ENCODE data around the gene IL1RL2.

The IL1RL2 gene

GRCh38 chr2:102181919-102182635 is 4.7 kb upstream of the IL1RL2 start:
- H2AFZ ChIP-seq (ENCODE audit: low read length), result no peak overlapping the region
- H3K27me3 ChIP-seq (replicated peaks; ENCODE audit: insufficient read depth, low read length), result no peaks in the 10 kb centered on the region
- no peaks in the 10 kb centered on the region for H3K36me3 ChIP-seq (replicated peaks; ENCODE audit: insufficient read depth, low read length)
- DNase-seq, result no peak
- TF ChIP-seq CTCF (IDR thresholded peaks at IDR 0.05; ENCODE audit: low read length) (no peak), EZH2phosphoT487 (IDR thresholded peaks at IDR 0.05; ENCODE audit: low read length) (no peak), EZH2 (optimal IDR thresholded peaks at IDR 0.05; ENCODE audit: low read depth, low read length) (no peak)
- H3K9me2 ChIP-seq (replicated peaks; ENCODE audit: insufficient read depth, low read length), result no peaks in the 10 kb centered on the region
- no peaks in the 10 kb centered on the region for H4K20me1 ChIP-seq (ENCODE audit: insufficient read depth, low read length)
- no peaks in the 10 kb centered on the region for H3F3A ChIP-seq (ENCODE audit: insufficient read depth, low read length)
- H3K79me2 ChIP-seq (ENCODE audit: low read length), result no peaks in the 10 kb centered on the region
- H3K4me2 ChIP-seq (ENCODE audit: low read depth, low read length), result no peak overlapping the region
- H3K9me3 ChIP-seq (replicated peaks; ENCODE audit: insufficient read depth, low read length), result no peaks in the 10 kb centered on the region
- no peak overlapping the region for H3K9ac ChIP-seq (ENCODE audit: low read length)
- no peak overlapping the region for H3K27ac ChIP-seq (ENCODE audit: low read length)
- no peaks in the 10 kb centered on the region for H3K4me1 ChIP-seq (ENCODE audit: low read length)
- no peak overlapping the region for H3K4me3 ChIP-seq (ENCODE audit: low read length)

- H3F3A ChIP-seq (ENCODE audit: insufficient read depth, low read length), result no peaks in the 10 kb centered on the region
- no peaks in the 10 kb centered on the region for H3K9me2 ChIP-seq (replicated peaks; ENCODE audit: insufficient read depth, low read length)
- no peak overlapping the region for H2AFZ ChIP-seq (ENCODE audit: low read length)
- no peaks in the 10 kb centered on the region for H3K27me3 ChIP-seq (replicated peaks; ENCODE audit: insufficient read depth, low read length)
- H4K20me1 ChIP-seq (ENCODE audit: insufficient read depth, low read length), result no peaks in the 10 kb centered on the region
- TF ChIP-seq EZH2 (optimal IDR thresholded peaks at IDR 0.05; ENCODE audit: low read depth, low read length), result no peak
- TF ChIP-seq EZH2phosphoT487 (IDR thresholded peaks at IDR 0.05; ENCODE audit: low read length), result no peak
- no peak for TF ChIP-seq CTCF (IDR thresholded peaks at IDR 0.05; ENCODE audit: low read length)
- no peak overlapping the region for H3K4me2 ChIP-seq (ENCODE audit: low read depth, low read length)
- no peak overlapping the region for H3K9ac ChIP-seq (ENCODE audit: low read length)
- H3K4me1 ChIP-seq (ENCODE audit: low read length), result no peaks in the 10 kb centered on the region
- no peaks in the 10 kb centered on the region for H3K9me3 ChIP-seq (replicated peaks; ENCODE audit: insufficient read depth, low read length)
- H3K27ac ChIP-seq (ENCODE audit: low read length), result no peak overlapping the region
- DNase-seq, result no peak
- H3K4me3 ChIP-seq (ENCODE audit: low read length), result no peak overlapping the region
- H3K36me3 ChIP-seq (replicated peaks; ENCODE audit: insufficient read depth, low read length), result no peaks in the 10 kb centered on the region
- H3K79me2 ChIP-seq (ENCODE audit: low read length), result no peaks in the 10 kb centered on the region
Measured at GRCh38 chr2:102184018-102184417, 2.8 kb upstream of the IL1RL2 start.

GRCh38 chr2:102184568-102184967 is 2.3 kb upstream of the IL1RL2 start:
- TF ChIP-seq EZH2 (optimal IDR thresholded peaks at IDR 0.05; ENCODE audit: low read depth, low read length) (no peak), CTCF (IDR thresholded peaks at IDR 0.05; ENCODE audit: low read length) (no peak), EZH2phosphoT487 (IDR thresholded peaks at IDR 0.05; ENCODE audit: low read length) (no peak)
- Histone ChIP-seq H3K4me3 (ENCODE audit: low read length) (no peak overlapping the region), H2AFZ (ENCODE audit: low read length) (no peak overlapping the region), H3K9ac (ENCODE audit: low read length) (no peak overlapping the region), H3K27me3 (replicated peaks; ENCODE audit: insufficient read depth, low read length) (no peaks in the 10 kb centered on the region), H3K79me2 (ENCODE audit: low read length) (no peaks in the 10 kb centered on the region), H3K9me3 (replicated peaks; ENCODE audit: insufficient read depth, low read length) (no peaks in the 10 kb centered on the region), H3K4me2 (ENCODE audit: low read depth, low read length) (no peak overlapping the region), H3F3A (ENCODE audit: insufficient read depth, low read length) (no peaks in the 10 kb centered on the region), H4K20me1 (ENCODE audit: insufficient read depth, low read length) (no peaks in the 10 kb centered on the region), H3K9me2 (replicated peaks; ENCODE audit: insufficient read depth, low read length) (no peaks in the 10 kb centered on the region), H3K36me3 (replicated peaks; ENCODE audit: insufficient read depth, low read length) (no peaks in the 10 kb centered on the region), H3K27ac (ENCODE audit: low read length) (no peak overlapping the region), H3K4me1 (ENCODE audit: low read length) (no peaks in the 10 kb centered on the region)
- no peak for DNase-seq
